BJ (cell line): Measurements from ENCODE around the gene ELF2. TPM values are rescaled to one million over a fixed set of nuclear protein-coding genes. Genes with fewer than 3 reads are reported as not detected.

Source experiments
- CTCF ChIA-PET: fragments of 350-600 bp; formaldehyde crosslinking; extraction: SDS; loops from one replicate; lab custom pipeline; 2021; ENCODE audit warnings: antibody characterized with exemption, inconsistent platforms; lab: Yijun Ruan, JAX
- POLR2A ChIA-PET: fragments of 300-600 bp; sonication (Branson Sonifier 250); formaldehyde crosslinking; extraction: SDS; loops from one replicate; lab custom pipeline; 2021; ENCODE audit warnings: antibody characterized with exemption; lab: Charles Lee
- DNase-seq: peaks from one replicate; pipeline ENCODE4 v3.0.0-alpha.2; 2011; ENCODE audit warnings: low read depth
- H3K27me3 ChIP-seq: 2 replicates; pipeline ENCODE4 v1.6.0; 2011; ENCODE audit warnings: low read length; ENCODE audit not compliant: control insufficient read depth, insufficient read depth
- H3K36me3 ChIP-seq: 2 replicates; pipeline ENCODE4 v1.5.1; 2011; ENCODE audit warnings: low read length; ENCODE audit not compliant: control insufficient read depth, insufficient read depth
- H3K4me3 ChIP-seq: 2 replicates; pipeline ENCODE4 v1.5.1; 2011; ENCODE audit warnings: low read depth, mild to moderate bottlenecking, control low read depth, low read length
- CTCF ChIP-seq: IDR thresholded peaks from 2 replicates; pipeline ENCODE4 v1.5.1; 2011; ENCODE audit warnings: low read depth, mild to moderate bottlenecking, control low read depth, inconsistent platforms, low read length, moderate library complexity; ENCODE audit not compliant: insufficient read depth
- polyA plus RNA-seq: library from polyadenylated mRNA; depleted of rRNA; stranded (reverse); fragments of >200 nt; gene quantifications from 2 replicates; pipeline ENCODE4 v1.2.3, GENCODE V29; 2011

ELF2 gene
- polyA plus RNA-seq, 1 experiment = 23.9 TPM

GRCh38 chr4:139189972-139190371 is 13.0 kb upstream of the ELF2 start:
- no peaks in the 10 kb centered on the region for H3K27me3 ChIP-seq
- no peaks in the 10 kb centered on the region for H3K36me3 ChIP-seq
- no peak overlapping the region for H3K4me3 ChIP-seq
- ChIA-PET POLR2A (interaction anchor here (0.6 kb wide), 1 partner anchor 9 kb away, joined by 4 read pairs; no protein-coding TSS in a partner anchor), CTCF (interaction anchor here (1.2 kb wide), 1 partner anchor 106 kb away, joined by 3 read pairs; no protein-coding TSS in a partner anchor)
- TF ChIP-seq CTCF = no peak
- DNase-seq = no peak

- no peak overlapping the region for H3K4me3 ChIP-seq
- POLR2A ChIA-PET = interaction anchor here (0.6 kb wide), 1 partner anchor 8 kb away, joined by 4 read pairs; no protein-coding TSS in a partner anchor
- DNase-seq = no peak
- no peak for TF ChIP-seq CTCF
- no peaks in the 10 kb centered on the region for H3K36me3 ChIP-seq
- CTCF ChIA-PET = interaction anchor here (1.2 kb wide), 1 partner anchor 107 kb away, joined by 3 read pairs; no protein-coding TSS in a partner anchor
- H3K27me3 ChIP-seq = no peaks in the 10 kb centered on the region
Observed at GRCh38 chr4:139189417-139189749, 12.4 kb upstream of the ELF2 start.

GRCh38 chr4:139188648-139189416 is 11.8 kb upstream of the ELF2 start:
- CTCF ChIA-PET = interaction anchor here (1.2 kb wide), 1 partner anchor 107 kb away, joined by 3 read pairs; no protein-coding TSS in a partner anchor
- POLR2A ChIA-PET = no interaction called here
- no peak for TF ChIP-seq CTCF
- DNase-seq = no peak
- Histone ChIP-seq H3K36me3 (no peaks in the 10 kb centered on the region), H3K27me3 (no peaks in the 10 kb centered on the region), H3K4me3 (no peak overlapping the region)

- ChIA-PET POLR2A (no interaction called here), CTCF (interaction anchor here (1.0 kb wide), 1 partner anchor 112 kb away, joined by 3 read pairs; no protein-coding TSS in a partner anchor)
- Histone ChIP-seq H3K4me3 (no peak overlapping the region), H3K36me3 (no peaks in the 10 kb centered on the region), H3K27me3 (no peaks in the 10 kb centered on the region)
- peak; percentile 37 for TF ChIP-seq CTCF
- DNase-seq = no peak
Observed at GRCh38 chr4:139184129-139184528, 7.1 kb upstream of the ELF2 start.

GRCh38 chr4:139177869-139178619 is 1.0 kb upstream of the ELF2 start:
- Histone ChIP-seq H3K36me3 (no peaks in the 10 kb centered on the region), H3K27me3 (no peaks in the 10 kb centered on the region), H3K4me3 (peak overlapping the region; percentile 92)
- TF ChIP-seq CTCF = no peak
- ChIA-PET POLR2A (interaction anchor here (0.7 kb wide), 1 partner anchor 315 kb away, joined by 3 read pairs; no protein-coding TSS in a partner anchor), CTCF (interaction anchor here (0.5 to 2.7 kb wide), 6 partner anchors 10 to 184 kb away, joined by 3 to 10 read pairs (median 4); no protein-coding TSS in a partner anchor)
- peak; percentile 67 for DNase-seq
